ENCODE data around the gene KNSTRN.

Gene KNSTRN

GRCh38 chr15:40430271-40430805 is 47.8 kb downstream of the KNSTRN start:
- Histone ChIP-seq H3K4me1 (ENCODE audit: control insufficient read depth, insufficient read depth, low read length) (no peaks in the 10 kb centered on the region), H3K4me3 (ENCODE audit: low read depth, low read length) (no peak overlapping the region)
- TF ChIP-seq ZBTB20 (tag by site-specific recombination; IDR thresholded peaks at IDR 0.05): peak; percentile 82
- no peak for TF ChIP-seq ZNF558 (tag by site-specific recombination; IDR thresholded peaks at IDR 0.05)
- TF ChIP-seq OSR2 (tag by site-specific recombination; IDR thresholded peaks at IDR 0.05): no peak
- TF ChIP-seq REPIN1 (tag by site-specific recombination; IDR thresholded peaks at IDR 0.05; ENCODE audit: low read depth): no peak
- peak; percentile 40; the same call in 1 of the 2 replicates for TF ChIP-seq KLF1 (tag by site-specific recombination; IDR thresholded peaks at IDR 0.05)
- no peak for TF ChIP-seq ZNF654 (tag by site-specific recombination; IDR thresholded peaks at IDR 0.05; ENCODE audit: low read depth)
- TF ChIP-seq WT1 (tag by site-specific recombination; IDR thresholded peaks at IDR 0.05): peak; percentile 48; the same call in 1 of the 2 replicates
- TF ChIP-seq ZNF350 (tag by site-specific recombination; IDR thresholded peaks at IDR 0.05): no peak
- 0 out of 2 replicates have a peak, but pooled peaks have one; percentile 22 for TF ChIP-seq ZFP69B (tag by site-specific recombination; IDR thresholded peaks at IDR 0.05)
- no peak for TF ChIP-seq ELK4 (IDR thresholded peaks at IDR 0.05; ENCODE audit: borderline replicate concordance, low read depth, low read length)
- TF ChIP-seq ZNF514 (tag by site-specific recombination; IDR thresholded peaks at IDR 0.05): no peak
- TF ChIP-seq ZNF585B (tag by site-specific recombination; IDR thresholded peaks at IDR 0.05): no peak
- TF ChIP-seq ZBTB6 (tag by site-specific recombination; IDR thresholded peaks at IDR 0.05): 0 out of 2 replicates have a peak, but pooled peaks have one; percentile 10
- peak; percentile 93 for TF ChIP-seq SP7 (tag by site-specific recombination; IDR thresholded peaks at IDR 0.05)
- peak; percentile 99 for TF ChIP-seq ZNF600 (tag by site-specific recombination; IDR thresholded peaks at IDR 0.05)
- no peak for TF ChIP-seq ZNF792 (tag by site-specific recombination; IDR thresholded peaks at IDR 0.05)
- TF ChIP-seq SP2 (tag by site-specific recombination; IDR thresholded peaks at IDR 0.05): peak; percentile 80
- 0 out of 2 replicates have a peak, but pooled peaks have one; percentile 19 for TF ChIP-seq GLIS2 (tag by site-specific recombination; IDR thresholded peaks at IDR 0.05)
- TF ChIP-seq GLIS1 (tag by site-specific recombination; IDR thresholded peaks at IDR 0.05): peak; percentile 72
- TF ChIP-seq ZNF623 (tag by site-specific recombination; IDR thresholded peaks at IDR 0.05): no peak
- TF ChIP-seq ZNF664 (tag by site-specific recombination; IDR thresholded peaks at IDR 0.05): no peak
- TF ChIP-seq ZNF768 (tag by site-specific recombination; IDR thresholded peaks at IDR 0.05): no peak
- TF ChIP-seq ZNF747 (tag by site-specific recombination; IDR thresholded peaks at IDR 0.05): no peak
- no peak for TF ChIP-seq ZBTB48 (tag by site-specific recombination; IDR thresholded peaks at IDR 0.05)
- TF ChIP-seq MZF1 (tag by site-specific recombination; IDR thresholded peaks at IDR 0.05; ENCODE audit: borderline replicate concordance): 0 out of 2 replicates have a peak, but pooled peaks have one; percentile 38
- peak; percentile 75 for TF ChIP-seq ZNF341 (tag by site-specific recombination; IDR thresholded peaks at IDR 0.05; ENCODE audit: low read depth)
- peak; percentile 25; the same call in 1 of the 2 replicates for TF ChIP-seq ZNF394 (tag by site-specific recombination; IDR thresholded peaks at IDR 0.05; ENCODE audit: borderline replicate concordance)
- TF ChIP-seq ZNF366 (tag by site-specific recombination; conservative IDR thresholded peaks at IDR 0.05): peak; percentile 67
- peak; percentile 69; the same call in 1 of the 2 replicates for TF ChIP-seq TRIM28 (IDR thresholded peaks at IDR 0.05; ENCODE audit: borderline replicate concordance, low read length)
- no peak for TF ChIP-seq SETDB1 (IDR thresholded peaks at IDR 0.05; ENCODE audit: insufficient read length, low read length)
- TF ChIP-seq ZSCAN30 (tag by site-specific recombination; IDR thresholded peaks at IDR 0.05): no peak
- no peak for TF ChIP-seq ZBTB7A (tag by site-specific recombination; IDR thresholded peaks at IDR 0.05; ENCODE audit: low read depth)
- TF ChIP-seq ZNF629 (tag by site-specific recombination; IDR thresholded peaks at IDR 0.05): no peak
- TF ChIP-seq ZNF302 (tag by site-specific recombination; IDR thresholded peaks at IDR 0.05; ENCODE audit: low read depth): no peak
- 0 out of 2 replicates have a peak, but pooled peaks have one; percentile 26 for TF ChIP-seq EGR2 (tag by site-specific recombination; IDR thresholded peaks at IDR 0.05; ENCODE audit: low read depth)
- TF ChIP-seq PATZ1 (tag by site-specific recombination; IDR thresholded peaks at IDR 0.05): peak; percentile 57
- TF ChIP-seq ZNF660 (tag by site-specific recombination; IDR thresholded peaks at IDR 0.05): peak; percentile 34
- peak; percentile 33 for TF ChIP-seq SP3 (tag by site-specific recombination; IDR thresholded peaks at IDR 0.05)

More at GRCh38 chr15:40430271-40430805, 47.8 kb downstream of the KNSTRN start:
- H3K9me3 ChIP-seq (ENCODE audit: control insufficient read depth, insufficient read depth, low read depth, low read length): no peaks in the 10 kb centered on the region
- H3K36me3 ChIP-seq (ENCODE audit: control insufficient read depth in 2 of 2, insufficient read depth in 1 of 2, low read length in 2 of 2): no peaks in the 10 kb centered on the region; a peak in 1 of 3 replicates
- POLR2A ChIA-PET: interaction anchor here (0.6 to 1.6 kb wide), 4 partner anchors 9 to 42 kb away, joined by 3 to 4 read pairs (median 3); partner anchors contain the start of genes BAHD1 and IVD
- H3K27ac ChIP-seq (ENCODE audit: extremely low read depth, low read depth, low read length): no peak overlapping the region
- CTCF ChIA-PET: interaction anchor here (0.6 to 1.1 kb wide), 3 partner anchors 11 to 150 kb away, joined by 4 to 9 read pairs (median 5); partner anchors contain the start of gene BAHD1
